Lung microvascular endothelial cell (primary cell): Measurements from ENCODE around the gene CD300C. TPM values are rescaled to one million over a fixed set of nuclear protein-coding genes. Genes with fewer than 3 reads are reported as not detected.
"Not testable (repeated sequence)": the region's sequence is repeated elsewhere in the genome, so short reads cannot be mapped to it uniquely, and the experiment has no call there.

Experiments
- DNase-seq, 2 donors: peaks; one replicate each; pipeline versions ENCODE4 v3.0.0 to v3.0.0-alpha.2; 2010; ENCODE audit warnings: low read depth in 2 of 2
- total RNA-seq: library from RNA; depleted of rRNA; stranded (reverse); fragments of >200 nt; gene quantifications from 2 replicates; pipeline ENCODE4 v1.2.1, GENCODE V29; 2014

The CD300C gene
- total RNA-seq, 1 donor from 2014 or later = not detected

DNA sequence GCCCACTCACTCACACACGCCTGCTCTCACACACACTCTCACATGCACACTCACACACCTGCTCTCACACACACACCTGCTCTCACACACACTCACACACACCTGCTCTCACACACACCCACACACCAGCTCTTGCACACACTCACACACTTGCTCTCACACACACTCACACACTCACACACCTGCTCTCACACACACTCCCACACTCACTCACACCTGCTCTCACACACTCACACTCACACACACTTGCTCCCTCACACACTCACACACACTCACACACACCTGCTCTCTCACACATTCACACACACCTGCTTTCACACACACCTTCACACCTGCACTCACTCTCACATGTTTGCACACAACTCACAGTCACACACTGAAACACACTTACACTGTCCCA lies 17.4 kb upstream of the CD300C start:
- DNase-seq = no peak

DNA sequence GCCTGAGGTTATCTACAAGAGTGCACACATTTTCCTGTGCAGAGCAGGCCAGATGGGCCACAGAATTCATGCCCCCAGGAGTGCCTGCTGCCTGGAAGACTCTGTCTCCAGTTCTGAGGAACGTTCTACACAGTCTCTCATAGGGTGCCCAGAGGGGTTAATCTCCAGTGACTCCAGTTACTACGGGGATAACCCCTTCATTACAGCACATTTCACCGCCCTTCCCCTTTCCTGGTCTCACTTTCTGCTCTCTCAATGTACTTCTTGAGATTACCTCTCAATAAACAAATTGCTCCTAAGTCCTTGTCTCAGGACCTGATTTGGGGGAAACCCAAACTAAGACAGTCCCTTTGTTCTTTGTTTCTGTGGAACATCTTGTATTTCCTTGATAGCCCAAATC lies 15.7 kb upstream of the CD300C start:
- DNase-seq = no peak

DNA sequence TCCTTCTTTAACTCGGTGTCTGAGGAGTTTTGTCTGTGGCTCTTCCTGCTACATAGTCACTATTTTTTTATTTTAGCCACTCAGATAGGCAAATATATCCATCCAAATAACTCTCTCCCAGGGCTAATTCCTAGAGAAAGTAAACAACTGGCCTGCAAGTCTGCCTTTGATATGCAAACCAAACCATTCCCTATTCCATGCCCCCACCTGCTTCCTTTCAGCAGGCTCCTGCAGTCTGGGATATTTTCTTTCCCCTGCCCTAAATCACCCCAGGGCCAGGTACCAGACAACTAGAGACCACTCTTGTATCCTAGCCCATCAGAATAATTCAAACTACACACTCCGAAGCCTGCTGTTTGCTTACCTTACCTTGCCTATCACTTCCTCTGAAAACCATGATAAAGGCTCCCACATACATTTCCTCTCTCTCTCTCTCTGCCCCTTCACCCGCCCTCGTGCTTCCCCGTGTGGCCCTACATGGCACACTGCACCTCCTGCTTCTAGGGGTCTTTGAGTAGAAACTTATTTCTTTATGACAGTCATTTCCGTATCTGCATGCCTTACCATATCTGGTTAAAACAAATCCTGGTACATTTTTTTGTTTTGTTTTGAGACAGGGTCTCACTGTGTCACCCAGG lies 13.1 kb upstream of the CD300C start:
- DNase-seq = no peak

DNA sequence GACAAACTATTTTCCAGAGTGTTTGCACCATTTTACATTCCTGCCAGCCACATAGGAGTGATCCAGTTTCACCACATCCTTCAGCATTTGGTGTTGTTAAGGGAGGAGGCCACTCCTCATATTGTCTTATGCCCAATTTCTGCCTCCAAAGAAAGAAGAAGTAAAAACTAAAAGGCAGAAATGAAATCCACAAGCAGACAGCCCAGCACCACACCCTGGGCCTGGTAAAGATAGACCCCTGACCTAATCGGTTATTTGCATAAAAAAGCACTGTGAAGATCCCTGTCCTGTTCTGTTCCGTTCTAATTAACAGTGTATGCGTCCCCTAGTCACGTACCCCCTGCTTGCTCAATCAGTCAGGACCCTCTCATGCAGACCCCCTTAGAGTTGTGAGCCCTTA lies 12.5 kb upstream of the CD300C start:
- not testable (repeated sequence) for DNase-seq

DNA sequence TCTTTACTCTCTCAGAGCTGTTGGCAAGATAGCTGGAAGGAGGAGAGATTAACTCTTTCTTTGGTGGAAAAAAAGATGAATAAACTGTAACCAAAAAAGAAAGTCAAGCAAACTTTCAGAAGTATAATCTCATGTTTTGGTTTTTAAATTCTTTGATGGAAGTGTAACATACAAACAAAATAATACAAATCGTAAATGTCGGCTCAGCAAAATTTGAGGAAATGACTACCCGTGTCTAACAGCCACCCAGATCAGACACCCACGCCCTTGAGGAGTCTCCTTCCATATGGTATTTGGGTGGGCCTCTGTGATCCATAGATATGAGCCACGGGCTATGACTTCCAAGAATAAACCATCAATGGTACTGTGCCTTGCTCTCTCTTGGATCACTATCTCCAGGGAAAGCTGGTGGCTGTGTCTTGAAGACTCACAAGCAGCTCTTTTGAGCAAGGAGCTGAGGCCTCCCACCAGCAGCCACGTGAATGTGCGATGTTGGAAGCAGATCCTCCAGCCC lies 9.6 kb upstream of the CD300C start:
- no peak for DNase-seq

DNA sequence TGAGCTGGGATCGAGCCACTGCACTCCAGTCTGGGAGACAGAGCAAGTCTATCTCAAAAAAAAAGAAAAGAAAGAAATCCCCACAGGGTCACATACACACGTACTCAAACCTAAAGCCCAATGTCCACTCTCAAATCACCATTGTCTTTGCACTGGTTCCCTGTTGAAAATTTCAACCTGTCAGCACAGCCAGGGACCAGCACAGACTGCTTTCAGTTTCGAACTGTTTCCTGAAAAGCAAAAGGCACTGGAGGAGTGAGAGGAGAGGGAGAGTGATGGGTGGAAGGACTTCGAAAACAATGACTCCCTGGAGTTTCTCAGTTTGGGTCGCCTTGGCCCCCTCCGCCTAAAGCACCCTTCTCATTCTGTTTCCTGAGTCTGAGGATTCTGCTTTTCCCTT lies 9.0 kb upstream of the CD300C start:
- DNase-seq = no peak

DNA sequence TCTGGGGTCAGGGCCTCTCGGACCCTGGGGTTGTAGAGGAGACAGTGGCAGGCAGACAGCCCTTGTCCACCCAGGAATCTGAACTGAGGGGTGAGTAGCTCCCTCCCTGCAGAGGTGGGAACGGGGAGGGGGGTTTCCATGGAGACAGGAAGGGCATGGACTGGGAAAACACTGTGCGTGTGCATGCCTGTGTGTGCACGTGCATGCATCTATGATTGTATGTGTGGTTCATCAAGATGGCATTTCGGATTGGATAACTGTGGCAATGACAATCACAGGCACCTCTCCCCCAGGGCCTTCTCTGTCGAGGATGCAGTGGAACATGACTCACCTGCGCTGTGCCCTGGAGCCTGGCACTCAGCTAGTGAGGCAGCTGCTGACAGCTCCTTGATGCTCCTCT lies 6.1 kb upstream of the CD300C start:
- DNase-seq = no peak

DNA sequence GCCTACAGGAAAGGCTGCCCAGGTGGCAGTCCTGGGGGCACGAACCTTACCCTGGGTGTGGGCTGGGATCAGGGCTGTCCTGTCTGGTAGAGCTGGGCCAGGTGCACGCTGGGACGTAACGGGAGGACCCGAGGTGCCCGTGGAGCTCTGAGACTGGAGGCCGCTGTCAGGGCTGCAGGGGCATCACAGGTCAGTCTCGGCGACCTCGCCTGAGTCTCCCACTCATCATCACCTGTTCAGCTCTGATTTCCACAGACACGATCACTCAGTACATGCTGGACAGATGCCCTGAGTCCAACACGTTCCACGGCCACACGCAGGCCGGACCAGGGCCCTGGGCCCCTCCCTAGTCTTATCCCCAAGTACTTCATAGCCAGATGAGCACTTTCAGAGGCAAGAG lies 4.7 kb upstream of the CD300C start:
- DNase-seq = no peak

DNA sequence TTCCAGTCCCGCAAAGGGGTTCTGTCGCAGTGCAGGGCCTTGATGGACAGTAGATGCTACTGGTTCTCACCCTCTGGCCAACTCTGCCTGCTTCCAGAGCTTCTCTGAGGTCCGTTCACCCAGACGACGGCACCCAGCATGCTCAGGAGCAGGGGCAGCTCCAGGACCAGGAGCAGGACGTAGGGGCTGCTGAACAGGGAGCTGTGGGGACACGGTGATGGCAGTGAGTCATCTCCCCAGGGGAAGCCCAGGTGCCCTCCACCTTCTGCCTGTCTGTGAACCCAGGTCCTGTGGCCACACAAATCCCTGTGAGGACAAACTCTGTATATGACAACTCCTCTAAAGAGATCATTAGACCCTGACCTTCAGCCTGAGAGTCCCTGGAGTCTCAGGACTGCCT lies 3.4 kb upstream of the CD300C start:
- DNase-seq = no peak

DNA sequence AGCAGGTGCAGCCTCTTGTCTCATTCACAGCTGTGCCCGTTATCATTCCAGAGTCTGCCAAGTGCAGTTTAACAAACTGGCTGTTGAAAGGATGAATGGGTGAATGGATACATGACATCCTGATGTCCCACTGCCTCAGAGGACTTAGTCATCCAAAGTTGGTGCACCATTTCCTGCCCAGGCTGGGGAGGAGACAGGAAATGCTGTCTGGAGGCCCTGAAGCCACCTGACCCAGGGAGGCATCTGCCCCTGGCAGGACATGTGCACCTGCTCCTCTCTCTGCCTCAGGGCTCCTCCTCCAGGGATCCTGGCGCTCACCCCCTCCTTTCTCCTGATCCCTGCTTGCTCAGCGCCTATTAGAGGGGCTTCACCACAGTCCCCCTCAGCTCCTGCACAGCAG lies 1.8 kb upstream of the CD300C start:
- DNase-seq = no peak

DNA sequence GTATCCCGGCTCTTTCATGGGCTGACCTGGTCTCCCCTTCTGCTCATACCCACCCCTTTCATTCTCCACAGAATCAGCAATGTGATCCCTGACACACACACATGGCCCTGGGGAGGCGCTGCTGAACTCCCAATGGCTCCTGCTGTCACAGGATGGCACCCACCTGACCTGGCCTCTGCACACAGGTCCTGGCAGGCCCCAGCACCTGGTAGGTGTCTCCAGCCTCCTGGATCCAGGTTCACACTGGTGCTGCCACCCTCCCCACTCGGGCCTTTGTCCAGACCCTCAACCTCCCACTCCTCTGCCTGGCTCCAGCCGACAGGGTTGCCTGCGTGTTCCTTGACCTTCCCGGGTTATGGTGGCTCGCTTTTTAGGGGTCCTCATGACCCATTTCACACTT lies 1.3 kb upstream of the CD300C start:
- no peak for DNase-seq

DNA sequence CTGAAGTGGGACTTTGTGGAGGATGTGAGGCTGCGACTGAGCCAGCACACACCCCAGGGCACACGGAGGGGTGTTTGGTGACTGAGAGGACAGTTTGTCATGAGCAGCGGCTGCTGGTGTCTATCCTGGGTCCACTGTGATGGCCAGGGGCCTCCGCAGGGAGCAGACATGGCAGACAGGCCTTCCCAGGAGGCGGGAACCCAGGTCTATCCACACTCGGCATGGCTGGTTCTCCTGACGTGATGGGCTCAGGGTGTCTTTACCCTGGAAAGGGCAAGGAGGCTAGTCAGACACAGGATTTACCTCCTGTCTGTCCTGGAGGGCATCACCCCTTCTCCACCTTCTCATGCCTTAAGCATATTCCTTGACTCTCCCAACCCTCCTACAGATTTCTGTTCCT lies 671 bp upstream of the CD300C start:
- no peak for DNase-seq

DNA sequence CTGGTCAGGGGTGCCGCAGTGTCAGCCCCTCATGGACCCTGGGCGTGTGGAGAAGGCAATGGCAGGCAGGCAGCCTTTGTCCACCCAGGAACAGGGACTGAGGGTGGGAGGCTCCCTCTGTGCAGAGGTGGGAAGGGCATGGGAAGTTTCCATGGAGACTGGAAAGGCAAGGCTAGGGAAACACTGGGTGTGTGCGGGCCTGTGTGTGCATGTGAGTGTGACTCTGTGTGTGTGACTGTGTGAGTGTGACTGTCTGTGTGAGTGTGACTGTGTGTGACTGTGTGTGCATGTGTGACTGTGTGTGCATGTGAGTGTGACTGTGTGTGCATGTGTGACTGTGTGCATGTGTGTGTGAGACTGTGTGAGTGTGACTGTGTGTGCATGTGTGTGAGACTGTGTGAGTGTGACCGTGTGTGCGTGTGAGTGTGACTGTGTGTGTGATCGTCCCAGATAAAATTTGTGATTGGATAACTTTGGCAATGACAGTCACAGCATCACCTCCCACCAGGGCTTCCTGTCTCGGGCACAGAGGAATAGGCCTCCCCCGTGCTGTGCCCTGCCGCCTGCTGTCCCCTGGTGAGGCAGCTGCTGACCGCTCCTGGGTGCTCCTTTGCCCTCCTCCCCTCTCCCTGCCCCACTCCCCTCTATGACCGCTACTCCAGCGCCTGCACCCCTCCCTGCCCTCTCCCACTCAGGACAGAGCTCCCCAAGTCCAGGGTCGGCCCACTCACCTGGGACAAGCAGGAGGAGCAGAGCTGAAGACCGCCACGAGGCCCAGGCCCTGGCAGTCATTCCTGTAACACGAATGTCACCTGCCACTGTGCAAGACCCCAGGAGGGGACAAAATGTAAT lies 698 bp downstream of the CD300C start:
- no peak for DNase-seq

DNA sequence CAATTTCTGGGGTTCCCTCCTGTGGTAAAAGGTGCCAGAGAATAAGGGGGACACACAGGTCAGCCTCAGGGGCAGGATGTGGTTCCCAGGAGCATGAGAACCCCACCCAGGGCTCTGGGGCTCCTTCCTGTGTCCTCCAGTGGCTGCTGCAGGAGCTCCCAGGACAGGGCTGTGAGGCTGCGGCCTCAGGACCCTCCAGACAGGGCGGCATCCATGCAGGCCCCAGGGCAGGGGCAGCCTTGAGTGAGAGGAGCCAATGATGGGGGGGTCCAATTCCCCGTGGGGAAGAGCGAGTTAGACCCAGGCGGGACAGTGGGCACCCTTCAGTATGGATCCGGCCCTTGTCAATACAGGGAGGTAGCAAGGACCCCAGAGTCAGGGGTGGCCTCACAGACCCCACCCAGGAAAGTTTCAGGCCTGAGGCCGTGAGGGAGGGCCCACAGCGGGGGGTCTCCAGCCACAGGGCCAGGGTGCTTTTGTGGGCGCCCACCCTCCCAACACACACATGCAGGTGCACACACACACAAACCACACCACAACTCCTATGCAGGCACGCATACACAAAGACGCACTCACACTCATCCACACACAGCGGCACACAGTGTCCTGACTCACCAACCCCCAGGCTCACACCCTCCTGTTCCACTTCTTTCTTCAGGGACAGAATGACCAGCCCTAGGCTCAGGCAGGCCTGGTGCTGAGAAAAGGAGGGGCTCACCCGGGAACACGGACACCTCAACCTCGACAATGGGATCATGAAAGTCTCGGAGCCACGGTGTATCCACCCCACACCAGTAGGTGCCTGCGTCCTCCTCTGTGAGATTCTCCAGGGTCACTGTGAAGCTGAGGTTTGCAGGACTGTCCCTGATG lies 1.8 kb downstream of the CD300C start:
- no peak for DNase-seq

DNA sequence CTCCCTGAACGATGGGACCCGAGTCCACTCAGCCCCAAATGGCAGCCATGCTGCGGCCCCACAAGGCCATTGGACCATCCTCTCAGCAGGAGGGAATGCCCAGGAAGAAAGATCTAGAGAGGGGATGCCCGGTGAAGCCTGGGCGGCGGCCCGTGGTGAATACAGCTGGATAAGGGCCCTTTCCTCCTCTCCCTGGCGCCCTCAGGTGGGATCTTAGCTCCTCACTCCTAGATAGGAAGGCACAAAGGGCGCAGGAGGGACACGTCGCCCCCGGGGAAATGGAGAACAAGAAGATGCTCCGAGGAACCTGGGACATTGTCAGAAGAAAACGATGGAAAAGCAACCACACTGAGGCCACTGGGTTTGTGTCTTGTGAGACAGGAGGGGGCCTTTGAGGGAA lies 2.5 kb downstream of the CD300C start:
- DNase-seq = no peak

DNA sequence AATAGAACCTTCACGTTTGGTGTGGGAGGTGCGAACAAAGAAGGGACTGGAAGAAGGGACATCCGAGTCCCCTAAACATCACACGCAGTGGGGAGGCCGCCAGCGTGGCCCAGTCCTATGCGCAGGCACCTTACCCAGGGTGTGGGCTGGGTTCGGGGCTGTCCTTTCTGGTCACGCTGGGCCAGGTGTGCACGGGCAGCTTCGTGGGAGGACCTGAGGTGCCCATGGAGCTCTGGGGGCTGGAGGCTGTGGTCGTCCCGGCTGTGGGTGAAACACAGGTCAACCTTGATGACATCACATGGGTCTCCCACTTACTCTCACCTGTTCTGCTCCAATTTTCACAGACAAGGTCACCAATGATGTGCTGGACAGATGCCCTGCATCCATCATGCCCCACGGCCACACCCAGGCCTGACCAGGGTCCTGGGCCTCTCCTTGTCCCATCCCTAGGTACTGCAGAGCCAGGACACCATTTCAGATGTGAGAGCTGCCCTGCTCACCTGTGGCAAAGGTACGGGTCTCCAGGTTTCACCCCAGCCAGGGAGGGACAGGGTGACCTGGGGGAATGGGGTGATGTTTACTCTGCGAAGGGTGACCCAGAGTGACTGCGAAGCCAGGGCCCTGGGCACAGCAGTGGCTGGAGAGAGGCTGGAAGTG lies 3.1 kb downstream of the CD300C start:
- no peak for DNase-seq

DNA sequence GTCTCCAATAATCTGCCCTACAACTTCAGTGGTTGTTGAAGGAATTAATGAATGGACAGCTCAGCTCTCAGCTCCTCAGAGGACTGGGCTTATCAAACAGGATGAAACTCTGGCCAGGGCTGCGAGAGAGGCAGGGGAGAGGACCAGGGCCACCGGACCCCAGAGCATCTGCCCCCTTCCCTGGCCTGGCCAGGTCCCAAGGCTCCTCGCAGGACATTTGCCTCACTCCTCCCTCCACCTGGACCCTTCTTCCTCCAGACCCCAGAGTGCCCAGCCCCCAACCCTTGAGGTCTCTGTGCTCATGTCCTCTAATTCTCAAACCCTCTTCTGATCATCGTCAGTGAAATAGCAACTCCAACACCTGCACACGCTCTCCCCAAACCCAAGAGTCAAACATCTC lies 3.7 kb downstream of the CD300C start:
- no peak for DNase-seq

DNA sequence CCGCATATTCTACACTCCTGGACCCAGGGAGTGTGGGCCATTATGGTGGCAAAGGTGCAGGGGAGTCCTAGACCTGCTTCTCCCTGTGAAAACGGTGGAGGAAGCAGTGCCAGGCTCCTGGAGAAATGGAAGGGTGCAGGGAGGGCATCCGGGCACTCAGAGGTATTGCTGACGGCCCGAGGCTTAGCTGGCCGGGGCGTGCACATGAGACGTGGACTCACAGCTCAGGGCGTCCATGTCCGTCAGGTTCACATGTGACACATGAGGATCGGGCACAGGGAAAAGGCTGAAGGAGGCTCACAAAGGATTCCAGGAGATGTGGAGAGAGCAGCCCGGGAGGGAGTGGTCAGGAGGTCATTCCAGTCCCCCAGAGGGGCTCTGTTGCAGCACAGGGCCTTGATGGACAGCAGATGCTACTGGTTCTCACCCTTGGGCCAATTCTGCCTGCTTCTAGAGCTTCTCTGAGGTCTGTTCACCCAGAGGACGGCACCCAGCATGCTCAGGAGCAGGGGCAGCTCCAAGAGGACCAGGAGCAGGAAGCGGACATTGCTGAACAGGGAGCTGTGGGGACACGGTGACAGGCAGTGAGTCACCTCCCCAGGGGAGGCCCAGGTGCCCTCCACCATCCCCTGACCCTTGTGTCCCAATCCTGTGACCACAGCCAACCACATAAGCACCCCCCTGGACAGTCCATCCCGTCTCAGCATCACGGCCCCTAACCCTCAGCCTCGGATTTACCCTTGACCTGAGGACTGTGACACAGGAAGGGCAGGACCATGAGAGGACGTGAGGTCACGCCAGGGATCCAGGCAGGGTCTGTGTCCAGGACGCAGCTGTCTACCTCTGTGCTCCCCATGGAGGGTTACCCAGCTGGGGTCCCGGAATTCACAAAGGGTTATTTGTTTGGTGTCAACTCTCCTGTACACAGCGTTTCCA lies 4.5 kb downstream of the CD300C start:
- DNase-seq = no peak

DNA sequence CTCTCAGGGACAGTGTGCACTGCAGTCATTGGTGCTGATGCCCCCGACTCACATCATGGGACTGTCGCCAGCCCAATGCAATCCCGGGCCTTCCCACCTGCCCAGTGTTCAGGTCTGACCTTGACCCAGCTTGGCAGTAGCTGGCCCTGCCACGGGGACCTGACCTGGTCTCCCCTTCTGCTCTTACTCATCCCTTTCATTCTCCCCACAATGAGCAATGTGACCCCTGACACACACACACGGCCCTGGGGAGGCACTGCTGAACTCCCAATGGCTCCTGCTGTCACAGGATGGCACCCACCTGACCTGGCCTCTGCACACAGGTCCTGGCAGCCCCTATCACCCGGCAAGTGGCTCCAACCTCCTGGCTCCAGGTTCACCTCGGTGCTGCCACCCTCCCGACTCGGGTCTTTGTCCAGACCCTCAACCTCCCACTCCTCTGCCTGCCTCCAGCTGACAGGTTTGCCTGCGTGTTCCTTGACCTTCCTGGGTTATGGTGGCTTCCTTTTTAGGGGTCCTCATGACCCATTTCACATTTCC lies 6.6 kb downstream of the CD300C start:
- DNase-seq = no peak

DNA sequence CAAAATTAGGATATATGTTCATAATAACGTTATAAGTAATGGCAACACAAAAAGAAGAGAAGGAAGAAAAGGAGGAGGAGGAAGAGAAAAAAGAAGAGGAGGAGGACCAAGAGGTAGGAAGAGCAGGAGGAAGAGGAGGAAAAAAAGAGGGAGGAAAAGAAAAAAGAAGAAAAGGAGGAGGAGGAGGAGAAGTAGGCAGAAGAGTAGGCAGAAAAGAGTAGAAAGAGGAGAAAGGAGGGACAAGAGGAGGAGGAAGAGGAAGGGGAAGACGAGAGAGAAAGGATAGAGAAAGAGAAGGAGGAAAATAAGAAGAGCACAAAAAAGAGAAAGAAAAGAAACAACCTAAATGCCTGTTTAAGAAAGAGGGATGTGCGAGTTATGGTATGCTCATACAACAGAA lies 9.0 kb downstream of the CD300C start:
- DNase-seq = no peak
